22Rv1 (cell line): ENCODE results near the gene ISYNA1.

Experiments
- H3K27ac ChIP-seq: fragments of 450-650 bp; 2 replicates; pipeline ENCODE4 v1.5.1; 2017
- CTCF ChIP-seq: fragments of 450-650 bp; IDR thresholded peaks from 2 replicates; pipeline ENCODE4 v1.5.1; 2017; ENCODE audit warnings: mild to moderate bottlenecking
- ZFX ChIP-seq: fragments of 450-650 bp; IDR thresholded peaks from 2 replicates; pipeline ENCODE4 v1.6.1; 2017; ENCODE audit warnings: antibody characterized with exemption, borderline replicate concordance

Gene ISYNA1

GRCh38 chr19:18397242-18398202, 40.4 kb downstream of the ISYNA1 start, which contains the start of gene LRRC25:
LRRC25 (minus strand) TSS chr19:18397622; CDS start chr19:18396963, 659 bp downstream.
- TF ChIP-seq CTCF: no peak
- TF ChIP-seq ZFX: no peak
- no peak within 1 kb of the TSS for H3K27ac ChIP-seq

GRCh38 chr19:18396471-18397241, 41.3 kb downstream of the ISYNA1 start:
- H3K27ac ChIP-seq: no peak overlapping the region
- TF ChIP-seq CTCF (no peak), ZFX (no peak)

- no peak overlapping the region for H3K27ac ChIP-seq
- no peak for TF ChIP-seq CTCF
- TF ChIP-seq ZFX: no peak
Measured at GRCh38 chr19:18393836-18394235, 44.1 kb downstream of the ISYNA1 start.

GRCh38 chr19:18392926-18393325, 45.0 kb downstream of the ISYNA1 start:
- no peak for TF ChIP-seq ZFX
- no peak for TF ChIP-seq CTCF
- no peak overlapping the region for H3K27ac ChIP-seq

- H3K27ac ChIP-seq: no peak overlapping the region
- TF ChIP-seq CTCF: no peak
- no peak for TF ChIP-seq ZFX
Measured at GRCh38 chr19:18392417-18392816, 45.5 kb downstream of the ISYNA1 start.

- no peak for TF ChIP-seq ZFX
- no peak for TF ChIP-seq CTCF
- no peak overlapping the region for H3K27ac ChIP-seq
Measured at GRCh38 chr19:18391509-18392075, 46.3 kb downstream of the ISYNA1 start.
